ENCODE results near the gene RERE.

The RERE gene

GRCh38 chr1:8337776-8338525, 479.5 kb downstream of the RERE start:
- no peak for DNase-seq

GRCh38 chr1:8335246-8335645, 482.2 kb downstream of the RERE start:
- no peak for DNase-seq

- no peak for DNase-seq
Observed at GRCh38 chr1:8334106-8334851, 483.2 kb downstream of the RERE start.

- DNase-seq: no peak
Observed at GRCh38 chr1:8333246-8333987, 484.0 kb downstream of the RERE start.

- no peak for DNase-seq
Observed at GRCh38 chr1:8332806-8333205, 484.6 kb downstream of the RERE start.

GRCh38 chr1:8330271-8331125, 486.9 kb downstream of the RERE start:
- DNase-seq: no peak

- no peak for DNase-seq
Observed at GRCh38 chr1:8329858-8330257, 487.6 kb downstream of the RERE start.

GRCh38 chr1:8329439-8329838, 488.0 kb downstream of the RERE start:
- no peak for DNase-seq

GRCh38 chr1:8328271-8328670, 489.2 kb downstream of the RERE start:
- DNase-seq: no peak

GRCh38 chr1:8326265-8326664, 491.2 kb downstream of the RERE start:
- DNase-seq: no peak

- no peak for DNase-seq
Observed at GRCh38 chr1:8325771-8326170, 491.7 kb downstream of the RERE start.

- DNase-seq: no peak
Observed at GRCh38 chr1:8324176-8324810, 493.1 kb downstream of the RERE start.

- no peak for DNase-seq
Observed at GRCh38 chr1:8323706-8324105, 493.7 kb downstream of the RERE start.

- DNase-seq: no peak
Observed at GRCh38 chr1:8321612-8322011, 495.8 kb downstream of the RERE start.

GRCh38 chr1:8318436-8318835, 499.0 kb downstream of the RERE start:
- DNase-seq: no peak

GRCh38 chr1:8317647-8318381, 499.6 kb downstream of the RERE start, which contains the start of gene SLC45A1:
SLC45A1 (plus strand) TSS chr1:8318114; CDS start chr1:8324330, 6,216 bp downstream.
- peak; percentile 93 for DNase-seq

- no peak for DNase-seq
Observed at GRCh38 chr1:8315573-8316475, 501.6 kb downstream of the RERE start.

GRCh38 chr1:8314346-8315280, 502.8 kb downstream of the RERE start:
- DNase-seq: peak; percentile 79

- DNase-seq: no peak
Observed at GRCh38 chr1:8313231-8313630, 504.2 kb downstream of the RERE start.

All from activated effector memory CD4-positive, alpha-beta T cell treated with anti-CD3 and anti-CD28 coated beads, Interleukin-2, amount 50 U/mL, for 16 hours (primary cell).